Mesenchymal stem cell (in vitro differentiated cells and primary cell): ENCODE measurements around the gene ITCH.

Experiments
- DNase-seq: peaks from one replicate; pipeline ENCODE4 v3.0.0-alpha.2; 2013
- H2AFZ ChIP-seq: one replicate; pipeline ENCODE4 v1.6.1; 2013; ENCODE audit warnings: low read depth, mild to moderate bottlenecking, control low read depth, inconsistent platforms, low read length, moderate library complexity
- H2AK5ac ChIP-seq: 2 replicates; pipeline ENCODE4 v1.6.1; 2013; ENCODE audit warnings: low read length, moderate library complexity, mild to moderate bottlenecking, inconsistent platforms; ENCODE audit not compliant: severe bottlenecking
- H2BK120ac ChIP-seq: one replicate; pipeline ENCODE4 v1.6.1; 2013; ENCODE audit warnings: low read depth, mild to moderate bottlenecking, inconsistent platforms, low read length, moderate library complexity
- H2BK12ac ChIP-seq, 2 experiments: one replicate each; pipeline ENCODE4 v1.6.1; 2013; ENCODE audit warnings: inconsistent platforms in 2 of 2, low read length in 2 of 2, mild to moderate bottlenecking in 2 of 2, moderate library complexity in 2 of 2, control low read depth in 1 of 2
- H2BK15ac ChIP-seq: one replicate; pipeline ENCODE4 v1.6.1; 2013; ENCODE audit warnings: mild to moderate bottlenecking, low read depth, inconsistent platforms; ENCODE audit not compliant: poor library complexity, severe bottlenecking
- H2BK5ac ChIP-seq: 2 replicates; pipeline ENCODE4 v1.6.1; 2013; ENCODE audit warnings: low read depth, mild to moderate bottlenecking, low read length, control low read depth, inconsistent platforms; ENCODE audit not compliant: poor library complexity, severe bottlenecking
- H3K14ac ChIP-seq, 2 experiments: one replicate each; pipeline ENCODE4 v1.6.1; 2013; ENCODE audit warnings: inconsistent platforms in 2 of 2, low read length in 2 of 2, control low read depth in 1 of 2, mild to moderate bottlenecking in 1 of 2, moderate library complexity in 1 of 2
- H3K18ac ChIP-seq, 2 experiments: one replicate each; pipeline ENCODE4 v1.6.1; 2013; ENCODE audit warnings: inconsistent platforms in 2 of 2, low read length in 2 of 2, control low read depth in 1 of 2, low read depth in 1 of 2, mild to moderate bottlenecking in 1 of 2
- H3K23ac ChIP-seq, 2 experiments: one replicate each; pipeline ENCODE4 v1.6.1; 2013; ENCODE audit warnings: inconsistent platforms in 2 of 2, low read length in 2 of 2, mild to moderate bottlenecking in 2 of 2, moderate library complexity in 2 of 2, control low read depth in 1 of 2
- H3K27ac ChIP-seq: 2 replicates; pipeline ENCODE4 v1.5.1; 2013; ENCODE audit warnings: mild to moderate bottlenecking, moderate library complexity, low read length, control low read depth, inconsistent platforms; ENCODE audit not compliant: poor library complexity, severe bottlenecking
- H3K27me3 ChIP-seq, 2 experiments: 2 replicates each; pipeline versions ENCODE4 v1.6.1 to v1.7.0; 2013; ENCODE audit warnings: low read length in 2 of 2, mild to moderate bottlenecking in 2 of 2, moderate library complexity in 2 of 2, control low read depth in 1 of 2, inconsistent platforms in 1 of 2; ENCODE audit not compliant: control insufficient read depth in 1 of 2, insufficient read depth in 1 of 2
- H3K36me3 ChIP-seq, 2 experiments: 2 replicates each; pipeline versions ENCODE4 v1.6.1 to v1.7.0; 2013; ENCODE audit warnings: low read length in 2 of 2, control low read depth in 1 of 2, inconsistent platforms in 1 of 2, low read depth in 1 of 2, mild to moderate bottlenecking in 1 of 2; ENCODE audit not compliant: insufficient read depth in 2 of 2, control insufficient read depth in 1 of 2
- H3K4ac ChIP-seq, 2 experiments: one replicate each; pipeline ENCODE4 v1.6.1; 2013; ENCODE audit warnings: inconsistent platforms in 2 of 2, low read length in 2 of 2, mild to moderate bottlenecking in 2 of 2, moderate library complexity in 2 of 2, control low read depth in 1 of 2, low read depth in 1 of 2
- H3K4me1 ChIP-seq: 2 replicates; pipeline ENCODE4 v1.6.1; 2013; ENCODE audit warnings: low read depth, low read length, control low read depth; ENCODE audit not compliant: control insufficient read depth, insufficient read depth
- H3K4me2 ChIP-seq: 2 replicates; pipeline ENCODE4 v1.6.1; 2013; ENCODE audit warnings: low read length, mild to moderate bottlenecking, inconsistent platforms; ENCODE audit not compliant: poor library complexity, severe bottlenecking
- H3K4me3 ChIP-seq, 2 experiments: 2 replicates each; pipeline versions ENCODE4 v1.5.1 to v1.7.0; 2013; ENCODE audit warnings: low read length in 2 of 2, mild to moderate bottlenecking in 2 of 2, control low read depth in 1 of 2, low read depth in 1 of 2; ENCODE audit not compliant: insufficient read depth in 1 of 2
- H3K79me1 ChIP-seq: replicated peaks from 2 replicates; pipeline ENCODE4 v1.6.1; 2013; ENCODE audit warnings: mild to moderate bottlenecking, control low read depth, low read length, inconsistent platforms; ENCODE audit not compliant: poor library complexity, severe bottlenecking
- H3K9ac ChIP-seq: 2 replicates; pipeline ENCODE4 v1.7.0; 2013; ENCODE audit warnings: mild to moderate bottlenecking, low read length, moderate library complexity
- H3K9me3 ChIP-seq: 2 replicates; pipeline ENCODE4 v1.7.0; 2013; ENCODE audit warnings: mild to moderate bottlenecking, low read length; ENCODE audit not compliant: control insufficient read depth
- H4K8ac ChIP-seq: one replicate; pipeline ENCODE4 v1.6.1; 2013; ENCODE audit warnings: inconsistent platforms, mild to moderate bottlenecking, low read length, moderate library complexity
- H4K91ac ChIP-seq: one replicate; pipeline ENCODE4 v1.6.1; 2013; ENCODE audit warnings: mild to moderate bottlenecking, low read length, inconsistent platforms
- WGBS: methylation state at CpG from one replicate; pipeline ENCODE4 v1.1.7; 2013; ENCODE audit warnings: mixed read lengths; 5-methylcytosine and 5-hydroxymethylcytosine counted together

Gene ITCH

GRCh38 chr20:34402461-34402860 lies 39.4 kb downstream of the ITCH start:
- 80% methylated on average over 1 of the region's 1 CpG for WGBS
- H3K27me3 ChIP-seq = no peaks in the 10 kb centered on the region
- no peak for DNase-seq

GRCh38 chr20:34403063-34403827 lies 40.2 kb downstream of the ITCH start:
- peaks cover 15 to 28% of the 10 kb centered on the region in 2 experiments for H3K36me3 ChIP-seq
- H3K4ac ChIP-seq = no peak overlapping the region
- no peak overlapping the region for H2BK12ac ChIP-seq
- H3K79me1 ChIP-seq = peaks cover 6% of the 10 kb centered on the region
- H2BK120ac ChIP-seq = no peak overlapping the region
- peaks cover 9% of the 10 kb centered on the region for H3K4me1 ChIP-seq
- H3K23ac ChIP-seq = no peak overlapping the region
- no peak for DNase-seq
- H3K9ac ChIP-seq = no peak overlapping the region
- no peak overlapping the region for H3K14ac ChIP-seq
- no peak overlapping the region for H2BK15ac ChIP-seq
- H3K9me3 ChIP-seq = no peaks in the 10 kb centered on the region
- H3K18ac ChIP-seq = no peak overlapping the region
- H3K27ac ChIP-seq = no peak overlapping the region
- WGBS = 97% methylated on average over 4 of the region's 4 CpGs
- H4K8ac ChIP-seq = no peak overlapping the region
- H3K4me3 ChIP-seq = no peak overlapping the region
- no peak overlapping the region for H2BK5ac ChIP-seq
- no peak overlapping the region for H3K4me2 ChIP-seq
- no peak overlapping the region for H2AFZ ChIP-seq
- H2AK5ac ChIP-seq = no peak overlapping the region
- H3K27me3 ChIP-seq = no peaks in the 10 kb centered on the region
- no peak overlapping the region for H4K91ac ChIP-seq

More at GRCh38 chr20:34402461-34402860, 39.4 kb downstream of the ITCH start:
- Histone ChIP-seq H3K36me3 (peaks cover 14 to 29% of the 10 kb centered on the region in 2 experiments), H3K23ac (no peak overlapping the region), H2BK120ac (no peak overlapping the region), H3K27ac (no peak overlapping the region), H3K79me1 (peaks cover 6% of the 10 kb centered on the region), H4K91ac (no peak overlapping the region), H3K9me3 (no peaks in the 10 kb centered on the region), H4K8ac (no peak overlapping the region), H3K4me3 (no peak overlapping the region), H2AK5ac (no peak overlapping the region), H3K14ac (no peak overlapping the region), H2BK5ac (no peak overlapping the region), H3K9ac (no peak overlapping the region), H2BK15ac (no peak overlapping the region), H3K4me1 (peaks cover 9% of the 10 kb centered on the region), H3K4ac (no peak overlapping the region), H2BK12ac (no peak overlapping the region), H3K18ac (no peak overlapping the region), H3K4me2 (no peak overlapping the region), H2AFZ (no peak overlapping the region)

GRCh38 chr20:34403908-34404307 lies 40.8 kb downstream of the ITCH start:
- no peak overlapping the region for H3K4me3 ChIP-seq
- H3K23ac ChIP-seq = no peak overlapping the region
- H2AFZ ChIP-seq = no peak overlapping the region
- no peak overlapping the region for H2BK15ac ChIP-seq
- no peak for DNase-seq
- H2BK12ac ChIP-seq = no peak overlapping the region
- H3K14ac ChIP-seq = no peak overlapping the region
- H4K8ac ChIP-seq = no peak overlapping the region
- H3K27ac ChIP-seq = no peak overlapping the region
- no peak overlapping the region for H2BK120ac ChIP-seq
- no peaks in the 10 kb centered on the region for H3K27me3 ChIP-seq
- no peak overlapping the region for H3K18ac ChIP-seq
- H3K4ac ChIP-seq = no peak overlapping the region
- H2AK5ac ChIP-seq = no peak overlapping the region
- H3K9me3 ChIP-seq = no peaks in the 10 kb centered on the region
- H3K4me1 ChIP-seq = peaks cover 9% of the 10 kb centered on the region
- no CpG with 5 or more reads among the region's 1 CpG for WGBS
- H3K36me3 ChIP-seq = peaks cover 12 to 29% of the 10 kb centered on the region in 2 experiments
- no peak overlapping the region for H4K91ac ChIP-seq
- H2BK5ac ChIP-seq = no peak overlapping the region
- H3K79me1 ChIP-seq = peaks cover 6% of the 10 kb centered on the region
- no peak overlapping the region for H3K9ac ChIP-seq
- H3K4me2 ChIP-seq = no peak overlapping the region

GRCh38 chr20:34404803-34405202 lies 41.7 kb downstream of the ITCH start:
- Histone ChIP-seq H3K36me3 (peaks cover 9 to 32% of the 10 kb centered on the region in 2 experiments), H3K4ac (no peak overlapping the region), H3K18ac (no peak overlapping the region), H2BK12ac (no peak overlapping the region), H4K8ac (no peak overlapping the region), H2BK120ac (no peak overlapping the region), H2AK5ac (no peak overlapping the region), H2BK5ac (no peak overlapping the region), H3K79me1 (peaks cover 9% of the 10 kb centered on the region), H2BK15ac (no peak overlapping the region), H3K23ac (no peak overlapping the region), H3K4me1 (peaks cover 5% of the 10 kb centered on the region), H3K27ac (no peak overlapping the region), H3K27me3 (no peaks in the 10 kb centered on the region), H2AFZ (no peak overlapping the region), H4K91ac (no peak overlapping the region), H3K4me2 (no peak overlapping the region), H3K9me3 (no peaks in the 10 kb centered on the region), H3K9ac (no peak overlapping the region), H3K4me3 (no peak overlapping the region), H3K14ac (no peak overlapping the region)
- DNase-seq = no peak
- WGBS = 100% methylated on average over 1 of the region's 1 CpG
